B cell (primary cell): ENCODE data around the gene FAM120C. TPM values are rescaled to one million over a fixed set of nuclear protein-coding genes. Genes with fewer than 3 reads are reported as not detected.

Experiments used
- ATAC-seq: fragments of 200-7000 bp; cut with Tn5 transposase; one replicate; pipeline ENCODE4 v1.10.0; 2021; ENCODE audit warnings: low read depth, mild to moderate bottlenecking, moderate number of reproducible peaks, moderate library complexity
- CTCF ChIA-PET: fragments of 350-600 bp; sonication (Branson Sonifier 250); formaldehyde crosslinking; loops from one replicate; lab custom pipeline; 2021; ENCODE audit warnings: antibody characterized with exemption, inconsistent platforms; lab: Charles Lee
- POLR2A ChIA-PET: fragments of 350-600 bp; sonication (Branson Sonifier 250); formaldehyde crosslinking; loops from one replicate; lab custom pipeline; 2021; ENCODE audit warnings: antibody characterized with exemption; lab: Charles Lee
- DNase-seq: peaks from one replicate; pipeline ENCODE4 v3.0.0; 2013
- H2AFZ ChIP-seq: 2 replicates; pipeline ENCODE4 v1.6.1; 2012; ENCODE audit warnings: mild to moderate bottlenecking, low read depth, low read length; ENCODE audit not compliant: insufficient read depth, poor library complexity, severe bottlenecking
- H3K27ac ChIP-seq, 2 donors: 1 replicate in 1 of 2; 2 replicates in 1 of 2; pipeline ENCODE4 v1.5.1; 2012 to 2013; ENCODE audit warnings: low read length in 2 of 2, mild to moderate bottlenecking in 2 of 2, moderate library complexity in 1 of 2
- H3K27me3 ChIP-seq, 4 experiments: fragments of 200-600 bp in 1 of 4; sonication (generic) in 1 of 4; replicated peaks in 1 of 4; 1 replicate in 2 of 4; 2 replicates in 2 of 4; pipeline versions ENCODE4 v1.6.1 to v1.7.0; 2013 to 2016; ENCODE audit warnings: low read length in 3 of 4, mild to moderate bottlenecking in 2 of 4, mixed read lengths in 1 of 4, moderate library complexity in 1 of 4; ENCODE audit not compliant: insufficient read depth in 4 of 4, control insufficient read depth in 3 of 4; ENCODE audit errors: control extremely low read depth in 1 of 4
- H3K36me3 ChIP-seq, 2 experiments: replicated peaks in 1 of 2; 1 replicate in 1 of 2; 2 replicates in 1 of 2; pipeline versions ENCODE4 v1.6.1 to v1.7.1; 2013; ENCODE audit warnings: low read length in 1 of 2; ENCODE audit not compliant: insufficient read depth in 2 of 2, control insufficient read depth in 1 of 2; ENCODE audit errors: control extremely low read depth in 1 of 2, extremely low read depth in 1 of 2
- H3K4me1 ChIP-seq, 2 donors: fragments of 200-600 bp in 1 of 2; sonication (generic) in 1 of 2; 1 replicate in 1 of 2; 2 replicates in 1 of 2; pipeline versions ENCODE4 v1.5.1 to v1.6.1; 2013 to 2017; ENCODE audit warnings: low read length in 2 of 2; ENCODE audit not compliant: control insufficient read depth in 2 of 2, insufficient read depth in 2 of 2
- H3K4me2 ChIP-seq: replicated peaks from 2 replicates; pipeline ENCODE3; 2012; ENCODE audit warnings: mild to moderate bottlenecking, low read depth, low read length; ENCODE audit not compliant: poor library complexity, severe bottlenecking
- H3K4me3 ChIP-seq, 5 experiments: fragments of 200-600 bp in 1 of 5; sonication (generic) in 1 of 5; 1 replicate in 3 of 5; 2 replicates in 2 of 5; pipeline versions ENCODE4 v1.5.1 to v1.7.0; 2011 to 2016; ENCODE audit warnings: low read length in 4 of 5, mild to moderate bottlenecking in 4 of 5, low read depth in 2 of 5, control low read depth in 1 of 5, moderate library complexity in 1 of 5; ENCODE audit not compliant: insufficient read depth in 1 of 5; ENCODE audit errors: control extremely low read depth in 1 of 5, extremely low read depth in 1 of 5
- H3K79me2 ChIP-seq: fragments of 200-600 bp; sonication (generic); one replicate; pipeline ENCODE4 v1.6.0; 2016; ENCODE audit warnings: low read length; ENCODE audit not compliant: control insufficient read depth, insufficient read depth
- H3K9ac ChIP-seq: fragments of 200-600 bp; sonication (generic); 2 replicates; pipeline ENCODE4 v1.6.1; 2017; ENCODE audit warnings: mild to moderate bottlenecking, low read length, moderate library complexity
- H3K9me3 ChIP-seq, 3 donors: one replicate each; pipeline versions ENCODE4 v1.6.1 to v1.7.1; 2013; ENCODE audit warnings: low read length in 2 of 3; ENCODE audit not compliant: control insufficient read depth in 2 of 3, insufficient read depth in 1 of 3; ENCODE audit errors: control extremely low read depth in 1 of 3
- H4K20me1 ChIP-seq: 2 replicates; pipeline ENCODE4 v1.6.0; 2012; ENCODE audit warnings: mild to moderate bottlenecking, low read length; ENCODE audit not compliant: insufficient read depth, control insufficient read depth, poor library complexity, severe bottlenecking
- H3K27ac Mint-ChIP-seq: one replicate; pipeline ENCODE4 v1.8.0; 2021; ENCODE audit warnings: mixed read lengths
- H3K27me3 Mint-ChIP-seq: one replicate; pipeline ENCODE4 v1.8.0; 2021; ENCODE audit warnings: mixed read lengths
- H3K4me1 Mint-ChIP-seq: one replicate; pipeline ENCODE4 v1.8.0; 2021; ENCODE audit warnings: mixed read lengths
- H3K4me3 Mint-ChIP-seq: one replicate; pipeline ENCODE4 v1.8.0; 2021; ENCODE audit warnings: mixed read lengths
- H3K9me3 Mint-ChIP-seq: one replicate; pipeline ENCODE4 v1.8.0; 2022; ENCODE audit warnings: mixed read lengths; ENCODE audit not compliant: insufficient read depth
- CTCF ChIP-seq: fragments of 200-600 bp; IDR thresholded peaks from one replicate; pipeline ENCODE4 v1.8.0; 2022; ENCODE audit warnings: antibody characterized with exemption, mild to moderate bottlenecking
- EZH2 ChIP-seq: IDR thresholded peaks from 2 replicates; pipeline ENCODE4 v1.6.1; 2012; ENCODE audit warnings: borderline replicate concordance, low read depth, mild to moderate bottlenecking, moderate library complexity, low read length; ENCODE audit not compliant: insufficient read depth, poor library complexity, severe bottlenecking
- WGBS: methylation state at CpG from one replicate; pipeline ENCODE4 v1.1.5; 2013; ENCODE audit warnings: missing lambda C conversion rate; ENCODE audit not compliant: insufficient coverage; 5-methylcytosine and 5-hydroxymethylcytosine counted together
- intact Hi-C: fragments of 100-400 bp; cut with micrococcal nuclease; formaldehyde crosslinking; loops from one replicate; pipeline ENCODE4 v1.10.0; 2022
- polyA plus RNA-seq: library from polyadenylated mRNA; depleted of rRNA; stranded (reverse); fragments of >200 nt; gene quantifications from 2 replicates; pipeline ENCODE4 v1.2.3, GENCODE V29; 2012
- total RNA-seq, 2 donors: library from RNA; stranded (reverse); fragments of 120-200 nt in 1 of 2; gene quantifications; 1 replicate in 1 of 2; 2 replicates in 1 of 2; pipeline versions ENCODE4 v1.2.3 to v1.2.4, GENCODE V29; 2013 to 2022

The FAM120C gene
- total and polyA plus RNA-seq, 2 donors (not counting 1 experiment from before 2014, with no cell fraction given) = 7.7 to 23.3 TPM

GRCh38 chrX:54134269-54134668 lies 48.8 kb downstream of the FAM120C start:
- 100% methylated on average over 1 of the region's 2 CpGs for WGBS
- POLR2A ChIA-PET = no interaction called here
- intact Hi-C loops = no loop called here

GRCh38 chrX:54116391-54116790 lies 66.7 kb downstream of the FAM120C start:
- no peak overlapping the region for H3K4me3 Mint-ChIP-seq
- H3K4me1 Mint-ChIP-seq = no peaks in the 10 kb centered on the region
- no peak overlapping the region for H3K4me3 ChIP-seq
- no peak overlapping the region for H3K4me2 ChIP-seq
- H3K79me2 ChIP-seq = no peaks in the 10 kb centered on the region
- intact Hi-C loops = no loop called here
- no peaks in the 10 kb centered on the region for H3K27me3 Mint-ChIP-seq
- no peak overlapping the region for H2AFZ ChIP-seq
- no peaks in the 10 kb centered on the region for H3K9me3 ChIP-seq
- POLR2A ChIA-PET = no interaction called here
- TF ChIP-seq EZH2 = no peak
- no peak for TF ChIP-seq CTCF
- H3K27ac ChIP-seq = no peak overlapping the region
- H3K27ac Mint-ChIP-seq = no peak overlapping the region
- H4K20me1 ChIP-seq = no peaks in the 10 kb centered on the region
- no peaks in the 10 kb centered on the region for H3K27me3 ChIP-seq
- CTCF ChIA-PET = no interaction called here
- 93% methylated on average over 3 of the region's 7 CpGs for WGBS
- H3K4me1 ChIP-seq = no peaks in the 10 kb centered on the region
- H3K9ac ChIP-seq = no peak overlapping the region
- H3K36me3 ChIP-seq = no peaks in the 10 kb centered on the region
- DNase-seq = no peak
- H3K9me3 Mint-ChIP-seq = no peaks in the 10 kb centered on the region
- ATAC-seq = no peak

More at GRCh38 chrX:54134269-54134668, 48.8 kb downstream of the FAM120C start:
- H3K9me3 Mint-ChIP-seq = no peaks in the 10 kb centered on the region
- no peak overlapping the region for H3K9ac ChIP-seq
- H3K4me3 ChIP-seq = no peak overlapping the region
- H3K27ac ChIP-seq = no peak overlapping the region
- no peaks in the 10 kb centered on the region for H3K4me1 ChIP-seq
- no peak for ATAC-seq
- TF ChIP-seq EZH2 (no peak), CTCF (no peak)
- CTCF ChIA-PET = no interaction called here
- no peak overlapping the region for H3K27ac Mint-ChIP-seq
- no peak overlapping the region for H3K4me2 ChIP-seq
- no peak for DNase-seq
- no peaks in the 10 kb centered on the region for H3K27me3 Mint-ChIP-seq
- H3K4me1 Mint-ChIP-seq = no peaks in the 10 kb centered on the region
- H3K79me2 ChIP-seq = no peaks in the 10 kb centered on the region
- no peaks in the 10 kb centered on the region for H3K27me3 ChIP-seq
- H3K4me3 Mint-ChIP-seq = no peak overlapping the region
- H3K9me3 ChIP-seq = no peaks in the 10 kb centered on the region
- peaks cover 1 to 28% of the 10 kb centered on the region in 2 experiments for H3K36me3 ChIP-seq
- no peaks in the 10 kb centered on the region for H4K20me1 ChIP-seq
- no peak overlapping the region for H2AFZ ChIP-seq
